Measurements from ENCODE around the gene CRYGN.

Gene CRYGN

DNA sequence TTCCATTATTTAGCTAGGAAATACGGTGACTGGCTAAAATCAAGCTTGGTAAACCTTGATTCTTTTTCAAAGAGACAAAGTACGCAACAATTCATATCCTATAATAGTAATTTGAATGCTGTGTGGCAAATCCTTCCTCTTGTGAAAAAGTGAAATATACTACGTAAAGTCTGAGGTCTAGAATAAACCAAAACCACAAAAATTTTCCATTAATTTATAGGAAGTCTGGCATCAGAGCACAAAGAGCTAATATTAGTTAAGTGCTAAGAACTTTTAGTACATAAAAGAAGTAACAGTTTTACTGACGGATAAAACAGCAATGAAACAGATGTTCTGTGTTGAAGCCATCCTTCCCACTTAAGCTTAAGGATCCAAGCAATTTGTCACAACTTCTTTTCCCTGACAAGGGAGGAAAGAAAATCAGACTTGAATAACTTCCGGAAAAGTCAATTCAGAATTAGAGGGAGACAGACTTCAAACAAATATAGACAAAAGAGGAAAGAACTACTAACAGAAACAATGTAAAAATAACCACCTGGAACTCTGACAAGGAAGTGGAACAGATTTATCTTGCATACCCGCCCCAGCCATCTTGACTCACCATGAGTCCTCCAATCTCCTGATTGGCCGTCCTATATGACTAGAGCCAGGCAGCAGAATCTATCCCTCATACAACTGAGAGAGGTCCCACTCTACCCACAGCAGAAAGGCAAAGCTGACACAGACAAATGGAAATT is 45.2 kb upstream of the CRYGN start:
- DNase-seq (ENCODE audit: extremely low read depth, insufficient read length), result no peak
- Histone ChIP-seq H3K4me3 (replicated peaks; ENCODE audit: low read depth, low read length) (no peak overlapping the region), H3K27me3 (replicated peaks; ENCODE audit: control insufficient read depth, insufficient read depth, low read length) (no peaks in the 10 kb centered on the region), H3K36me3 (ENCODE audit: control insufficient read depth, insufficient read depth, low read length) (peaks cover 8% of the 10 kb centered on the region)
- TF ChIP-seq, protein P1, sequence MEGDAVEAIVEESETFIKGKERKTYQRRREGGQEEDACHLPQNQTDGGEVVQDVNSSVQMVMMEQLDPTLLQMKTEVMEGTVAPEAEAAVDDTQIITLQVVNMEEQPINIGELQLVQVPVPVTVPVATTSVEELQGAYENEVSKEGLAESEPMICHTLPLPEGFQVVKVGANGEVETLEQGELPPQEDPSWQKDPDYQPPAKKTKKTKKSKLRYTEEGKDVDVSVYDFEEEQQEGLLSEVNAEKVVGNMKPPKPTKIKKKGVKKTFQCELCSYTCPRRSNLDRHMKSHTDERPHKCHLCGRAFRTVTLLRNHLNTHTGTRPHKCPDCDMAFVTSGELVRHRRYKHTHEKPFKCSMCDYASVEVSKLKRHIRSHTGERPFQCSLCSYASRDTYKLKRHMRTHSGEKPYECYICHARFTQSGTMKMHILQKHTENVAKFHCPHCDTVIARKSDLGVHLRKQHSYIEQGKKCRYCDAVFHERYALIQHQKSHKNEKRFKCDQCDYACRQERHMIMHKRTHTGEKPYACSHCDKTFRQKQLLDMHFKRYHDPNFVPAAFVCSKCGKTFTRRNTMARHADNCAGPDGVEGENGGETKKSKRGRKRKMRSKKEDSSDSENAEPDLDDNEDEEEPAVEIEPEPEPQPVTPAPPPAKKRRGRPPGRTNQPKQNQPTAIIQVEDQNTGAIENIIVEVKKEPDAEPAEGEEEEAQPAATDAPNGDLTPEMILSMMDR (IDR thresholded peaks at IDR 0.05; ENCODE audit: insufficient read depth, low read length, poor library complexity, severe bottlenecking), result no peak

DNA sequence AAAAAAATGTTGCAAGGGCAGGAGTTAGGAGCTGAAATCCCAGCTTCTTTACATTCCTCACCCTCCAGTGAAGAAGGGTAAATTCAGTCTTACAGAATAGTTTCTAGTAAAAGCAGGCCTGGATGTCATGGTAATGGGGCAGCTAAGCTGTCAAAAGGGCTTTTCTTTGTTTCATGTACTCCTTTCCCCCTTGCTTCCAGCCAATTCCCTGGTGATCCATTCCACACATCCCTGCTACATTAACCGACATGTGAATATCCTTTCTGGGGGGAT is 43.7 kb upstream of the CRYGN start:
- Histone ChIP-seq H3K27me3 (replicated peaks; ENCODE audit: control insufficient read depth, insufficient read depth, low read length) (no peaks in the 10 kb centered on the region), H3K36me3 (ENCODE audit: control insufficient read depth, insufficient read depth, low read length) (peaks cover 4% of the 10 kb centered on the region), H3K4me3 (replicated peaks; ENCODE audit: low read depth, low read length) (no peak overlapping the region)
- no peak for DNase-seq (ENCODE audit: extremely low read depth, insufficient read length)
- TF ChIP-seq, protein P1 (IDR thresholded peaks at IDR 0.05; ENCODE audit: insufficient read depth, low read length, poor library complexity, severe bottlenecking), result no peak

DNA sequence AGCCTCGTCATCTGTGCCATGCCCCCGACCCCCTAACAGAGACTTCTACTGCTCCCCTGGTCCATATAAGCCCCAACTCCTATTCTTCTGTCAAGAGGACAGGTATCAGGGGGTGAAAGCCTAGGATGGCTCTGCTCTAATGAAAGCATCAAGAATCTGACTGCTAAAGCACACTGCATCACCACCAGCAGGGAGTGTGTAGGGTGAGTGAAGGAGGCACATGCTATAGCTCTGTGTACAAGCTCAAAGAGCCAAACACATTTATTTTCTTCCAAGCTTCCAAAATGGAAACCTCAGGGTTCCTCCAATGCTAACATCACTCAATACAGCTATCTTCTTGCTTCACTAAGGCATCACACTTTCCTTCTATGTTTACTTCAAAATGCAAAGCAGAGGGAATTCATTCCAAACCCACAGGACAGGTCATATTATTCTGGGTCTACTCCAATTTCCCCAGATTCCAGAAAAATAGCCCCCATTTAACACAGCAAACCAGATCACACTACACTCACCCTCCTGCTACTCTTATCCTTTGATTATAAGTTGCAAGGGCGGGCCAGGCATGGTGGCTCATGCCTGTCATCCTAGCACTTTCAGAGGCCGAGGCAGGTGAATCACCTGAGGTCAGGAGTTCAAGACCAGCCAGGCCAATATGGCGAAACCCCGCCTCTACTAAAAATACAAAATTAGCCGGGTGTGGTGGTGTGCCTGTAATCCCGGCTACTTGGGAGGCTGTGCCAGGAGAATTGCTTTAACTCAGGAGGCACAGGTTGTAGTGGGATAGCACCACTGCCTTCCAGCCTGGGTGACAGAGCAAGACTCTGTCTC is 43.2 kb upstream of the CRYGN start:
- Histone ChIP-seq H3K36me3 (ENCODE audit: control insufficient read depth, insufficient read depth, low read length) (peaks cover 4% of the 10 kb centered on the region), H3K27me3 (replicated peaks; ENCODE audit: control insufficient read depth, insufficient read depth, low read length) (no peaks in the 10 kb centered on the region), H3K4me3 (replicated peaks; ENCODE audit: low read depth, low read length) (no peak overlapping the region)
- DNase-seq (ENCODE audit: extremely low read depth, insufficient read length), result no peak
- TF ChIP-seq, protein P1 (IDR thresholded peaks at IDR 0.05; ENCODE audit: insufficient read depth, low read length, poor library complexity, severe bottlenecking), result no peak

DNA sequence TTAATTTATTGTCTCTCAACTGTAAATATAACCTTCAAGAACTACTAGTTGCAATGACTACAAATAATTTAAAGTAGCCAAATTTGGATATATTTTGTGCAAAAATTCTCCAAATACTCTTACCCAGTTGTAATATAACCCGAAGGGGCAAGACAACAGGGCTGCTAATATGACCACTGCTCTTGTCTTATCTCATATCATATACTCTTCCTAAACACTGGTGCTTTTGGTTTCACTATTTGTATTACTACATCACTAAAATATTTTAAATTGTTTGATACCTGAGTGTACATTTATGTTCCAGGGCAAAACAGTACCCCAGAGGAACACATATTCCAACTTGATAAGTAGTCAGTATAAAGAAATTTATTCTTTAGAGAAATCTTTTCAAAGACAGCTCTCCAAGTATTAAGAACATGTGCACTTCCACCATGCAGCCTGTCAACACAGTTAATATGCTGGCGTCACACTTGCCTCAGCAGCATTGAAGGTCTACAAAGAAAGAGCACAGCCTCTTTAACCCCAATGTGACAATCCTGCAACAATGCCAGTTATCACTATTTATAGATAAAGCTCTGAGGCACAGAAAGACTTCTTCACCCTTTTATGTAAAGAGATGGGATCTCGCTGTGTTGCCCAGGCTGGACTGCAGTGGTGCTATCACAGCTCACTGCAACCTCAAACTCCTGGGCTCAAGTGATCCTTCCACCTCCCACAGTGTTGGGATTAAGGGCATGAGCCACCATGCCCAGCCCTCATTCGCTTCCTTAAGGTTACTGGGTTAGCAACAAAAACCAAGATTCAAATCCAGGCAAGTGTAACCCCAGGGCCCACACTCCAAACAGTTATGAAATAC is 41.9 kb upstream of the CRYGN start:
- no peak for DNase-seq (ENCODE audit: extremely low read depth, insufficient read length)
- no peaks in the 10 kb centered on the region for H3K27me3 ChIP-seq (replicated peaks; ENCODE audit: control insufficient read depth, insufficient read depth, low read length)
- H3K4me3 ChIP-seq (replicated peaks; ENCODE audit: low read depth, low read length), result no peak overlapping the region
- TF ChIP-seq, protein P1 (IDR thresholded peaks at IDR 0.05; ENCODE audit: insufficient read depth, low read length, poor library complexity, severe bottlenecking), result no peak
- H3K36me3 ChIP-seq (ENCODE audit: control insufficient read depth, insufficient read depth, low read length), result peaks cover 4% of the 10 kb centered on the region

DNA sequence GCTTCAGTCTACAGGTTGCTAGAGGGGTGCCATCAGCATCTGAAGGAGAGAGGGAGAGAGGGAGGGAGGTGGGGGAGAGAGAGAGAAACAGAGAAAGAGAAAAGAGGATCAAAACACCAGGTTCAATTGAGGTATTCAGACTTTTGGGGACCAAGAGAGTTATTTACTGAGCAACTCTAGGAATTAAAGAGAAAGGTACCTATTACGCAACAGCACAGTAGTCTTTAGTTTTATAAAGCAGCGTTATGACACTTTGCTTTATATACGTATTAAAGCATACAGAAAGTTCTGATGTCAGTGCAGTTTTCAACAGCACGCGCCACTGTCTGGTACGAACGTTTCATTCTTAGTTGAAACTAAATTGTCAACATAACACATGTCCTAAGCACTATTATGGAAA is 37.9 kb upstream of the CRYGN start:
- Histone ChIP-seq H3K4me3 (replicated peaks; ENCODE audit: low read depth, low read length) (no peak overlapping the region), H3K27me3 (replicated peaks; ENCODE audit: control insufficient read depth, insufficient read depth, low read length) (no peaks in the 10 kb centered on the region), H3K36me3 (ENCODE audit: control insufficient read depth, insufficient read depth, low read length) (peaks cover 2% of the 10 kb centered on the region)
- TF ChIP-seq, protein P1 (IDR thresholded peaks at IDR 0.05; ENCODE audit: insufficient read depth, low read length, poor library complexity, severe bottlenecking), result no peak
- no peak for DNase-seq (ENCODE audit: extremely low read depth, insufficient read length)

All from GM06990 (cell line).